NK-92 (cell line): ENCODE results near the gene EXOC4.

Experiments
- DNase-seq: peaks from one replicate; lab custom pipeline; 2025; ENCODE audit not compliant: unreplicated experiment; lab: John Stamatoyannopoulos, UW

EXOC4 gene

DNA sequence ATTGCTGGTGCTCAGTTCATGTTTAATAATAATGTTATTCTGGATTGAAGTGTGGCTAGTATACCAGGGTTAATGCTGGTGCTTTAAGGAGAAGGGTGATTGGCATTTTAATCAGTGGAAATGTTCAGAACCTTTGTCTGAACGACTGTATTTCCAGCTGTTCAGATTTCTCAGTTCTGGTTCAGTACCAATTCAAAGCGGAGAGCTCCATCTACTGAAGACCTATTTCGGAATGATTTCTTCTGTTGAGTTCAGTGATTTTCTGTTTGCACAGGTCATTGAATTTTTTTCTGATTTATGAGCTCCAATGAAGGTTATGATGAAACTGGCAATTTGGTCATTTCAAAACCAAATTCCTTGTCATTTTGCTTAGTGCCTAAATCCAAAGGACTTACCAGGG, 160.1 kb downstream of the EXOC4 start:
- no peak for DNase-seq

DNA sequence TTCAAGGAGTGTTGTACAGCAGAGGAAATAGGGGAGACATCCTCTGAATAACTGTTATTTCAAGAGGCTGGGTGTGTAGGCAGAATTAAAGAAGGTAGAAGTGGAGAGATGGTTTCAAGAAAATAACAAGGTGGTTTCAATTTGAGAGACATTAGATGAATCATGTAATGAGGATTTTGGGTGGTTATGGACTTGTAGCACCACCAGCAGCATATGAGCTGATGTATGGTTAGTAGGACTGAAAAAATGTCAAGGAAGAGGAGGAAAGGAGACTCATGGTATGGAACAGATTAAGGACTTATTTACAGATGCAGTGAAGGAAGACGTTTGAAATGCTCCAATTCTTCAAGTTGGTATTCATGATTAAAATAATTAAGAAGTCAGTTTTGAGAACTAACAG, 166.2 kb downstream of the EXOC4 start:
- no peak for DNase-seq

GRCh38 chr7:133423618-133424017, 170.7 kb downstream of the EXOC4 start:
- no peak for DNase-seq

- DNase-seq = no peak
These were observed 175.4 kb downstream of the EXOC4 start for GRCh38 chr7:133428326-133428725.

DNA sequence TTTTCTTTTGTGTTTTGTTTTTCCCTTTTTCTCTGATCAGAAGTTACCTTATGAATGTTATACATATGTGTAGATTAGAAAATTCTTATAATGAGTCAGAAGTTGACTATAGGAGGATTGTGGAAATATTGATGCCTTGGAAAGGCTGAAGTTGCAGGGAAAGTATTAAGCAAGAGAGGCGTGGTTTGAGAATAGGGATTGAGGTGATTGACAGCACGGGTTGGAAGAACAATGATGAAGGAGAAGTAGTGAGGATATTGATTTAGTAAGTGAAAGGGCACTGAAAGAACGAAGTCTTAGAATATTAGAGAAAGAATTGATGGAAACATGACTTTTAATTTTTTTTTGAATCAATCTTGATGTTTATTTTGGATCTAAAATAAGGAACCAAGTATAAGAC, 176.0 kb downstream of the EXOC4 start:
- DNase-seq = no peak

DNA sequence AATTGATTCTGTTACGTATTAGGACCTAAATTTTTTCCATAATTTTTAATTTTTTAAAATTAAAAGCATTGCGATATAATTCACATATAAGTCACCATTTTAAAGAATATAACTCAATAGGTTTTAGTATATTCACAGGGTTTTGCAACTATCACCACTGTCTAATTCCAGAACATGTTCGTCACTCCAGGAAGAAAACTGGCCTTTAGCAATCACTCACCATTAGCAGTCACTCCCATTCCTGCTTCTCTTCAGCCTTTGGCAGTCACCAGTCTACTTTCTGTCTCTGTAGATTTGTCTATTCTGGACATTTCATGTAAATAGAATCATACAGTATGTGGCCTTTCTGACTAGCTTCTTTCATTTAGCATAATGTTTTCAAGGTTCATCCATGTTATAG, 176.5 kb downstream of the EXOC4 start:
- no peak for DNase-seq

DNA sequence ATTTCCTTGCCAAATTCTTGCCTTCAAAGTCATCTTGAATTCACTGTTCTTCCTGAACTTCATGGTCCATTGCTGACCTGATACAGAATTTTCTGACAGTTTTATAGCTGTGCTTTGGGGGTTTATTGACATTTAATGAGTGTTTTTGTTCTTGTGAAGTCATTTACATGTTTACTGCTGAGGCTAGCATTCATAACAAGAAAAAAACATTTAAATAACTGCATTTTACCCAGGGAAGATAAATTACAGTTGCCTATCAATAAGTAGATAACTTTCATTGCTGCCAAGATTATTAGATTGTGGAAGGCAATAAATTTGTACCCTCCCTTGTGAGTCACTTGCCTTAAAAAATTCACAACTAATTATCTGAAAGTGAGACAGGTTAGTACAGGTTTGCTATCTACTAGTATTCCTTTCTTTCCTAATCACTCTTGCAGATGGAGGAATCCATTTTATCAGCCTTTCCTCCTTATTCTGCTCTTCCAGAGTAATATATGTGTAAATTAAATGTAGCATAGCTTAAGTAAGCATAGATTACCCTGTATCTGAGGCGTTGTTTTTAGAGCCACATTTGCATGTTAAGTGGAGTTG, 178.4 kb downstream of the EXOC4 start:
- DNase-seq = no peak

GRCh38 chr7:133433165-133433812, 180.4 kb downstream of the EXOC4 start:
- DNase-seq = no peak

DNA sequence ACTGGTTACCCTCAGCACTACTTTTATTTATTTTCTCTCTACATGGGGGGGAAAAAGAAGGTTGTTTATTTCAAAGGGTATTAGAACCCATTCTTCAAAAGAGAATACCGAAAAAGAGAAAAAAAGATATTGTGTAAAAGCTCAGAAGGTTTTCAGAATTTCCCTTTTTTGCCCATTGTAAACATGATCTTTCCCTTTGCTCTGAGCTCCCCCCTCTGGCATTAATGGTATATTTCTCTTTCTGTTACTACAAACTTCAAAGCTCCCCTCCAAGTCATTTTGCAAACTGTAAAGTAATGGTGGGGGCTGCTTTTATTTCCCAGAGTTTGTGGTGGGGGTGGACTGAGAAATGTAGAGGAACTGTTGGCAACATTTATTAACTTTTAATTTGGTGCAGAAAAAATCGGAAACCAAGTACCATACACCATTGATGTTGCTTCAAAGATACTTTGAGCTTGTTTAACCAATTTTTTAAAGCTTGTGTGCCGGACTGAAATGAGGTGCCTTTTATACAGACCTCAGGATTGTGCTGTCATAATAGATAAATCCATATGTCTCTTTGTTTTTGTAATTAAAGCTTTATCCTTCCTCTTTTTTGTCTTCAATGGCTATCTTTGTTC, 181.5 kb downstream of the EXOC4 start:
- no peak for DNase-seq

- DNase-seq = no peak
These were observed 183.1 kb downstream of the EXOC4 start for GRCh38 chr7:133436014-133436428.

DNA sequence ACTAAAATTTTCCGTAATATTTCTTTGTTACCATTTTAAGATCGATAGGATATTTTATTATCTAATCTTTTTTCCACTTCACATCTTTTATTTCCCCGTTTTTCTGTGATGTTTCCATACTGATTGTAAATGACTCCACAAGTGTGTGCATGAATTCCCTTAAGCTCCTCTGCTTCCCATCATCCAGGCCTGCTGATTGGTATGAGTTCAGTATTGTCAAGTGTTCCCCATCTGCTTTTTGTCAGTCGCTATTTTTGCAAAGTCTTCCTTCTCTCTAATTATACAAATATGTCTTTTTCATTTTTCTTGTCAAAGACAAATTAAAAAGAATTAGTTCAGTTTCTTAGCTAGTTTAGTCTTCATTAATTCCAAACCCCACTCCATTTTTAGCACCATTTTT, 184.7 kb downstream of the EXOC4 start:
- DNase-seq = no peak

DNA sequence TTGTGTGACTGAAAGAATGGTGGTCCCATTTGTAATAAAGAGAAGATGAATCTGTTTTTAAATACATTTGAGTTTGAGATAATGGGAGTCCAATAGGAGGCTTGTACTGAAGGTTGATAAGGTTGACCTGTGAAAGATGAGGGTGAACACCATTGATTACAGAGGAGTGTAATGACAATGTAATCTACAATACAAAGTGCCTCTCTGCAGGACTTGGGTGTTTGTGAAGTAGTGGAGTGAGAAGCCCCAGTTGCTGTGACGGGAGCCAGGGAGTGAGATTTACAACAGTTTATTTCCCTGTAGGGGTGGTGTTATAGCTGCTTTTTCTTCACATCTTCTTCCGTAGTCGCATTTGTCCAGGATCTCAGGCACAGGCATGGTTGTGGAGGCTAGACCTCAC, 189.9 kb downstream of the EXOC4 start:
- DNase-seq = no peak

- no peak for DNase-seq
These were observed 192.7 kb downstream of the EXOC4 start for GRCh38 chr7:133445617-133446016.

GRCh38 chr7:133448012-133448411, 195.1 kb downstream of the EXOC4 start:
- DNase-seq = no peak

DNA sequence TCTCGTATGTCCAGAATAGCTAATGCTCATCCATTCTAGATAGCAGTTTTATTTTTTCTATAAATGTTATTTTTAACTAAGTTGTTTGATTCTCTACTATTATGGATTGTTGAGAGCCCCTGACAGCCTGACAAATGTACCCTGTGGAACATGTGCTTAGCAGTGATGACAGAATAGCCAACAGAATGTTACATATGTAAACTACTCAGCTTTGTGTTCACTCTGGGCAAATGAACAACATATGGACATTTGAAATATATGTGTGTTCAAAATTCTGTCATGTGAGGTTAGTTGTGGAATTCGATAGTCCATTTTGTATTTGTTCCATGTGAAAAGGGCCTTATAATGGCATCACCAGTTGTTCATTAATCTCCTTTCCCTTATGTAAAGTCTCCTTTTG, 199.7 kb downstream of the EXOC4 start:
- no peak for DNase-seq

- no peak for DNase-seq
These were observed 205.8 kb downstream of the EXOC4 start for GRCh38 chr7:133458688-133459087.

DNA sequence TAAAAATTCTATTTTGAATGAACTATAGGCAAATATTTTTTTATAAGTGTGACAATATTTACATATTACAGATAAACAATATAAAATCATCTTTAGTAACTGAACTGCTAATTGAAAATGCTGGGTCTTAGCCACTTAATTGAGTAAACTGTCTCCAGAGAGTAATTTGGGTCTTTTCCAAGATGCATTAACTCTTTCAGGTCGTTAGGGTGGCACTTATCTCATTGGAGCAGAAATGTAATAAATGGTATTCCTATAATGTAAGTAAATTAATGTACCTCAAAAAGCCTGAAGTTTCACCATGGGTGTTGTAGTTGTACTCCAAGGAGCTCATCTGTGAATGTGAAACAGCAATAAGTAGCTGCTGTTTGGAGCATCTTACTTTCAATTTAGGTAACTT, 208.5 kb downstream of the EXOC4 start:
- DNase-seq = no peak

- DNase-seq = no peak
These were observed 222.8 kb downstream of the EXOC4 start for GRCh38 chr7:133475655-133476054.

DNA sequence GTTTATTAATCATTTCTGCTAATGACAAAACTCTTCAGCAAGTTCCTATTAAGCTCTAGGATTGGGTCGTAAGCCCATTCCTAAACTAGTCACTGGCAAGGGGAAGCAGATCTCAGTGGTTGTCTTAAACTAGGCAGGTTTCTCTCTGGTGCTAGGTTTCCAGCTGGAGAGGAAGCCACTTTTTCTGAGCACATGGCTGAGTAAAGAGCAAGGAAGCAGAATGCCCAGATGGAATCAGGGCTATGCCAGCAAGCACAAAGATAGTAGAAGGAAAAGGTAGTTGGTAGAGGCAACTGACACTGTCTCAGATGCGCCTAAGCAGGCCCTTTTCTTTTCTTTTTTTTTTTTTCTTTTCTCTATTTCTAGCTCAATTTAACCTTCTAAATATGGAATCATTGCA, 224.9 kb downstream of the EXOC4 start:
- no peak for DNase-seq

- DNase-seq = no peak
These were observed 225.8 kb downstream of the EXOC4 start for GRCh38 chr7:133478591-133479135.

- no peak for DNase-seq
These were observed 226.7 kb downstream of the EXOC4 start for GRCh38 chr7:133479456-133480065.

DNA sequence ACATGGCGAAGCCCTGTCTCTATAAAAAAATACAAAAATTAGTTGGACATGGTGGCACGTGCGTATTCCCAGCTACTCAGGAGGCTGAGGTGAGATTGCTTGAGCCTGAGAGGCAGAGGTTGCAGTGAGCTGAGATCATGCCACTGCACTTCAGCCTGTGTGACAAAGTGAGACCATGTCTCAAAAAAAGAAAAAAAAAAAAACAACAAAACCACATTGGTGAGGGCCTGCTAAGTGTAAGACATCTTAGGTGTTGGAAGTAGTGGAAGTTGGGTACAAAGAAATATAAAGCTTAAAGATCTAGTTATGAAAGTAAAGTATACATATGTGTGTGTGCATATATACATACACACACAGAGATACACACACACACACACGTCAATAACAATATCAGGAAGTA, 228.0 kb downstream of the EXOC4 start:
- no peak for DNase-seq
